ENCODE measurements around the gene MINDY2. TPM values are rescaled to one million over a fixed set of nuclear protein-coding genes. Genes with fewer than 3 reads are reported as not detected.

The MINDY2 gene, protein sequence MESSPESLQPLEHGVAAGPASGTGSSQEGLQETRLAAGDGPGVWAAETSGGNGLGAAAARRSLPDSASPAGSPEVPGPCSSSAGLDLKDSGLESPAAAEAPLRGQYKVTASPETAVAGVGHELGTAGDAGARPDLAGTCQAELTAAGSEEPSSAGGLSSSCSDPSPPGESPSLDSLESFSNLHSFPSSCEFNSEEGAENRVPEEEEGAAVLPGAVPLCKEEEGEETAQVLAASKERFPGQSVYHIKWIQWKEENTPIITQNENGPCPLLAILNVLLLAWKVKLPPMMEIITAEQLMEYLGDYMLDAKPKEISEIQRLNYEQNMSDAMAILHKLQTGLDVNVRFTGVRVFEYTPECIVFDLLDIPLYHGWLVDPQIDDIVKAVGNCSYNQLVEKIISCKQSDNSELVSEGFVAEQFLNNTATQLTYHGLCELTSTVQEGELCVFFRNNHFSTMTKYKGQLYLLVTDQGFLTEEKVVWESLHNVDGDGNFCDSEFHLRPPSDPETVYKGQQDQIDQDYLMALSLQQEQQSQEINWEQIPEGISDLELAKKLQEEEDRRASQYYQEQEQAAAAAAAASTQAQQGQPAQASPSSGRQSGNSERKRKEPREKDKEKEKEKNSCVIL
- polyA plus RNA-seq (2012; ENCODE audit: insufficient read length, low read depth), result 1.9 TPM

DNA sequence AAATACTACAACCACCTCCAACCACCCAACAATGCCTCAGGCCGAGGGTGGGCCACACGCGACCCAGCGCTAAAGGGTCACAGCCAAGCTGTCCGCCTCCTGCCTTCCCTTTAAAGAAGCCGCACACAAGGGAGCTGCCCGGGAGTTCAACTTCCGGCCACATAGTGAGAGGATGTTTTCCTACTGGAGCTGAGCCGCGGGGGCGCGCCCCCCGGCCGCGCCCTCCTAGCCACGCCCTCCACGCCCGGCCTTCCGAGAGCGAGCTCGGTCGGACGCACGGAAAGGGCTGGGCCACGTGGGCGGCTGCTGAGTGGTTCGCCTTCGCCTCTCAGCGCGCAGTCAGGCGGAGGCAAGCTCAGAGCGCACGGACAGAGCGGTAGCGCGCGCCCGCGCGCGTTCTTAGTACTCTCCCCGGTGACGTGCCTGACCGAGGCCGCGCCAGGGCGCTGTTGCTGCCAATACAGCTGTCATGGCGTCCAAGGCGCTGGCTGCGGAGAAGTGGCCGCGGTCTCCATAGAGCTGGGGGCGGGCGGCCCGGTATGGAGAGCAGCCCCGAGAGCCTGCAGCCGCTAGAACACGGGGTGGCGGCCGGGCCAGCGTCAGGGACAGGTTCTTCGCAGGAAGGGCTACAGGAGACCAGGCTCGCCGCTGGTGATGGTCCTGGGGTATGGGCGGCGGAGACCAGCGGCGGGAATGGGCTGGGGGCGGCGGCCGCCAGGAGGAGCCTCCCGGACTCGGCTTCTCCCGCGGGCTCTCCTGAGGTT is at the start of gene MINDY2:
Gene MINDY2 (plus strand): TSS at position 446 of the 764 bp plus-strand sequence. CDS start 94 bp downstream, at position 540.
- TF ChIP-seq POLR2AphosphoS5 (IDR thresholded peaks at IDR 0.05; ENCODE audit: low read depth, low read length) (peak; percentile 69), TAF1 (IDR thresholded peaks at IDR 0.05; ENCODE audit: borderline replicate concordance, insufficient read depth, low read length) (peak; percentile 57; the same call in 1 of the 2 replicates), FOXP2 (optimal IDR thresholded peaks at IDR 0.05; ENCODE audit: borderline replicate concordance, extremely low read depth, extremely low read length, insufficient read depth) (peak; percentile 74), SIN3A (IDR thresholded peaks at IDR 0.05; ENCODE audit: borderline replicate concordance, insufficient read depth, low read length) (peak; percentile 84; the same call in 1 of the 2 replicates)
- TF ChIP-seq, protein P1, sequence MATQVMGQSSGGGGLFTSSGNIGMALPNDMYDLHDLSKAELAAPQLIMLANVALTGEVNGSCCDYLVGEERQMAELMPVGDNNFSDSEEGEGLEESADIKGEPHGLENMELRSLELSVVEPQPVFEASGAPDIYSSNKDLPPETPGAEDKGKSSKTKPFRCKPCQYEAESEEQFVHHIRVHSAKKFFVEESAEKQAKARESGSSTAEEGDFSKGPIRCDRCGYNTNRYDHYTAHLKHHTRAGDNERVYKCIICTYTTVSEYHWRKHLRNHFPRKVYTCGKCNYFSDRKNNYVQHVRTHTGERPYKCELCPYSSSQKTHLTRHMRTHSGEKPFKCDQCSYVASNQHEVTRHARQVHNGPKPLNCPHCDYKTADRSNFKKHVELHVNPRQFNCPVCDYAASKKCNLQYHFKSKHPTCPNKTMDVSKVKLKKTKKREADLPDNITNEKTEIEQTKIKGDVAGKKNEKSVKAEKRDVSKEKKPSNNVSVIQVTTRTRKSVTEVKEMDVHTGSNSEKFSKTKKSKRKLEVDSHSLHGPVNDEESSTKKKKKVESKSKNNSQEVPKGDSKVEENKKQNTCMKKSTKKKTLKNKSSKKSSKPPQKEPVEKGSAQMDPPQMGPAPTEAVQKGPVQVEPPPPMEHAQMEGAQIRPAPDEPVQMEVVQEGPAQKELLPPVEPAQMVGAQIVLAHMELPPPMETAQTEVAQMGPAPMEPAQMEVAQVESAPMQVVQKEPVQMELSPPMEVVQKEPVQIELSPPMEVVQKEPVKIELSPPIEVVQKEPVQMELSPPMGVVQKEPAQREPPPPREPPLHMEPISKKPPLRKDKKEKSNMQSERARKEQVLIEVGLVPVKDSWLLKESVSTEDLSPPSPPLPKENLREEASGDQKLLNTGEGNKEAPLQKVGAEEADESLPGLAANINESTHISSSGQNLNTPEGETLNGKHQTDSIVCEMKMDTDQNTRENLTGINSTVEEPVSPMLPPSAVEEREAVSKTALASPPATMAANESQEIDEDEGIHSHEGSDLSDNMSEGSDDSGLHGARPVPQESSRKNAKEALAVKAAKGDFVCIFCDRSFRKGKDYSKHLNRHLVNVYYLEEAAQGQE (IDR thresholded peaks at IDR 0.05; ENCODE audit: insufficient read depth in 1 of 2, low read depth in 2 of 2, low read length in 2 of 2), result 0 out of 4 replicates have a peak, but pooled peaks of 1 of the 2 experiments have one; percentile 10

DNA sequence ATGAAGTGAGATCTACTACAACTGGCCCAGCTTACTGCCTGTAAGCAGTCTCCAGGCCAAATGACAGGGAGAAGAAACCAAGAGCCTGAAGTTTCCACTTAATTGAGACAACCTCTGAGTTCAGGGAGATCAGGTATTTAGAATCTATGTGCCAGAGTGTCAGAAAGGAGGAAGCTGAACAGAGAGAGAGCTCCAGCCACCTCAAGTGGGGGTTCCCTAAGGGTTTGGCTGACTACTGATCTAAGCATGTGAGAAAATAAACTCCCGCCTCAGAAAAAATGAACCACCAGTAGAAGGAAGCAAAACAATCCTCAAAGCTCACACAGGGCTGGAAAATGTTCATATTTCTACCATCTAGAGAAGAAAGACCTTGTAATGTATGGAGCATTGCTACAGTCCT is 46.6 kb upstream of the MINDY2 start:
- TF ChIP-seq FOXP2 (optimal IDR thresholded peaks at IDR 0.05; ENCODE audit: borderline replicate concordance, extremely low read depth, extremely low read length, insufficient read depth) (no peak), POLR2AphosphoS5 (IDR thresholded peaks at IDR 0.05; ENCODE audit: low read depth, low read length) (no peak), TAF1 (IDR thresholded peaks at IDR 0.05; ENCODE audit: borderline replicate concordance, insufficient read depth, low read length) (no peak), SIN3A (IDR thresholded peaks at IDR 0.05; ENCODE audit: borderline replicate concordance, insufficient read depth, low read length) (no peak)
- TF ChIP-seq, protein P1 (IDR thresholded peaks at IDR 0.05; ENCODE audit: insufficient read depth in 1 of 2, low read depth in 2 of 2, low read length in 2 of 2), result no peak

DNA sequence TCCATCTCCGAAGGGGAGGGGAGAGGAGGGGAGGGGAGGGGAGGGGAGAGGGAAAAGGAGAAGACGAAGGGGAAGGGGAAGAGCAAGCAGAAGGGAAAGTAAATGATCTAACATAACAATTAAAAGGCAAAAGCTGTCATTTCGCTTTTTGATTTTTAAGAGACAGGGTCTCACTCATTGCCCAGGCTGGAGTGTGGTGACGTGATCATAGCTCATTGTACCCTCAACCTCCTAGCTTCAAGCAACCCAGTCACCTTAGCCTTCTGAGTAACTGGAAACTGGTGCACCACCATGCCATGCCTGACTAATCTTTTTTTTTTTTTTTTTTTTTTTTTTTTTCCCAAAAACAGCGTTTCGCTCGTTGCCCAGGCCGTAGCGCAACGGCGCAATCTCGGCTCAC is 44.2 kb upstream of the MINDY2 start:
- no peak for TF ChIP-seq FOXP2 (optimal IDR thresholded peaks at IDR 0.05; ENCODE audit: borderline replicate concordance, extremely low read depth, extremely low read length, insufficient read depth)
- no peak for TF ChIP-seq SIN3A (IDR thresholded peaks at IDR 0.05; ENCODE audit: borderline replicate concordance, insufficient read depth, low read length)
- no peak for TF ChIP-seq TAF1 (IDR thresholded peaks at IDR 0.05; ENCODE audit: borderline replicate concordance, insufficient read depth, low read length)
- TF ChIP-seq, protein P1 (IDR thresholded peaks at IDR 0.05; ENCODE audit: insufficient read depth in 1 of 2, low read depth in 2 of 2, low read length in 2 of 2), result no peak
- no peak for TF ChIP-seq POLR2AphosphoS5 (IDR thresholded peaks at IDR 0.05; ENCODE audit: low read depth, low read length)

DNA sequence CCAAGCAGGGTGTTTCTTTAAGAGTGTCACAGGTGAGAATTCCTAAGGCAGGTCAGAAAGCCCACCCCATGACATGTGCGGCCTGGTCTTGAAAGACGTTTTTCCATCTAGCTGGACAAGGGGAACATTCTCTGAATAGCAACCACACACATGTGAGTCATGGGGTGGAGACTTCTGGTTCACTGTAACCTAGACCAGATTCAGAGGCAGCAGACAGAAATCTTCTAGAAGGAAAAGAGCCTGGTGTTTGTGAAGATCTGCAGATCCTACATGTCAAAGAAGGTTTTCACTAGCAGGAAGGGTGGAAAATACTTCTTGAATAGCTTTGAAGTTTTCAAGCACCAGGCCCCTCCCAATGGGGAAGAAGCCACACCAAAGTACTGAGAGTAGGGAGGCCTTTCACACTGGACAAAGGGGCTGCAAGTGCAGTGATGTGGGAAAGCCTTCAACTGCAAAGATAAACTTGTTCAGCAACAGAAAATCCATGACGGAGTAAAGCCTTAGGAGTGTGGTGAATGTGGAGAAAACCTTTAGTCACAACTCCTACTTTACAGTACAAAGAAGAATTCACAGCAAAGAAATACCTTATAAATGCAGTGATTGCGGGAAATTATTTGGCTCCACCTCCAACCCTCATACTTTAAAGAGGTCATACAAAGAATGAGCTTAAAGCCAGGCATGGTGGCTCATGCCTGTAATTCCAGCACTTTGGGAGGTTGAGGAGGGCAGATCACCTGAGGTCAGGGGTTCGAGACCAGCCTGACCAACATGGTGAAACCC is 39.2 kb upstream of the MINDY2 start:
- no peak for TF ChIP-seq TAF1 (IDR thresholded peaks at IDR 0.05; ENCODE audit: borderline replicate concordance, insufficient read depth, low read length)
- TF ChIP-seq, protein P1 (IDR thresholded peaks at IDR 0.05; ENCODE audit: insufficient read depth in 1 of 2, low read depth in 2 of 2, low read length in 2 of 2), result no peak
- TF ChIP-seq FOXP2 (optimal IDR thresholded peaks at IDR 0.05; ENCODE audit: borderline replicate concordance, extremely low read depth, extremely low read length, insufficient read depth), result no peak
- no peak for TF ChIP-seq POLR2AphosphoS5 (IDR thresholded peaks at IDR 0.05; ENCODE audit: low read depth, low read length)
- no peak for TF ChIP-seq SIN3A (IDR thresholded peaks at IDR 0.05; ENCODE audit: borderline replicate concordance, insufficient read depth, low read length)

Data from PFSK-1 (cell line).